Naive thymus-derived CD8-positive, alpha-beta T cell (primary cell): ENCODE measurements around the gene HOXD4. TPM values are rescaled to one million over a fixed set of nuclear protein-coding genes. Genes with fewer than 3 reads are reported as not detected.
A peak's percentile ranks its signal among the peaks of the same experiment; 100 is the strongest.

Source experiments
- ATAC-seq, 2 donors: fragments of 150-1000 bp; cut with Tn5 transposase in 1 of 2; sonication (Bioruptor Pico), chemical (Tn5 transposase) in 1 of 2; 1 replicate in 1 of 2; 2 replicates in 1 of 2; pipeline ENCODE4 v1.10.0; 2021; ENCODE audit warnings: mild to moderate bottlenecking in 2 of 2, moderate library complexity in 2 of 2
- POLR2A ChIA-PET: fragments of 350-600 bp; sonication (Branson Sonifier 250); formaldehyde crosslinking; loops from one replicate; lab custom pipeline; 2021; ENCODE audit warnings: antibody characterized with exemption; lab: Charles Lee
- DNase-seq, 10 donors: peaks; one replicate each; pipeline versions ENCODE4 v3.0.0 to v3.0.0-alpha.2; 2020 to 2022
- H3K27ac Mint-ChIP-seq, 10 donors: one replicate each; pipeline ENCODE4 v1.8.0; 2020 to 2022; ENCODE audit warnings: mild to moderate bottlenecking in 10 of 10, mixed read lengths in 10 of 10, moderate library complexity in 4 of 10, inconsistent platforms in 1 of 10
- H3K27me3 Mint-ChIP-seq, 5 donors: one replicate each; pipeline ENCODE4 v1.8.0; 2021 to 2022; ENCODE audit warnings: mixed read lengths in 5 of 5
- H3K36me3 Mint-ChIP-seq, 3 donors: one replicate each; pipeline ENCODE4 v1.8.0; 2020 to 2022; ENCODE audit warnings: mixed read lengths in 3 of 3, mild to moderate bottlenecking in 2 of 3, inconsistent platforms in 1 of 3
- H3K4me1 Mint-ChIP-seq, 4 donors: one replicate each; pipeline ENCODE4 v1.8.0; 2021 to 2022; ENCODE audit warnings: mixed read lengths in 4 of 4
- H3K4me3 Mint-ChIP-seq, 10 donors: one replicate each; pipeline ENCODE4 v1.8.0; 2020 to 2022; ENCODE audit warnings: mild to moderate bottlenecking in 10 of 10, mixed read lengths in 10 of 10, moderate library complexity in 6 of 10, inconsistent platforms in 1 of 10
- H3K9me3 Mint-ChIP-seq, 9 donors: one replicate each; pipeline ENCODE4 v1.8.0; 2020 to 2022; ENCODE audit warnings: mixed read lengths in 9 of 9, mild to moderate bottlenecking in 3 of 9, inconsistent platforms in 1 of 9, moderate library complexity in 1 of 9
- polyA plus RNA-seq, 3 donors: library from polyadenylated mRNA; unstranded; fragments of 300-500 nt; fragmentation: Illumina TruSeq; gene quantifications; one replicate each; pipeline ENCODE4 v1.2.3, GENCODE V29; 2021
- total RNA-seq, 8 experiments: library from RNA in 2 of 8; stranded (reverse) in 2 of 8; gene quantifications; one replicate each; pipeline ENCODE4 v1.2.3 and lab custom pipeline; 2021 to 2026

Gene HOXD4
- not detected for total RNA-seq
- not detected for polyA plus RNA-seq
- 0 to 0.26 (median 0) reads per million in 6 experiments for total RNA-seq (lab: John Stamatoyannopoulos, UW)

DNA sequence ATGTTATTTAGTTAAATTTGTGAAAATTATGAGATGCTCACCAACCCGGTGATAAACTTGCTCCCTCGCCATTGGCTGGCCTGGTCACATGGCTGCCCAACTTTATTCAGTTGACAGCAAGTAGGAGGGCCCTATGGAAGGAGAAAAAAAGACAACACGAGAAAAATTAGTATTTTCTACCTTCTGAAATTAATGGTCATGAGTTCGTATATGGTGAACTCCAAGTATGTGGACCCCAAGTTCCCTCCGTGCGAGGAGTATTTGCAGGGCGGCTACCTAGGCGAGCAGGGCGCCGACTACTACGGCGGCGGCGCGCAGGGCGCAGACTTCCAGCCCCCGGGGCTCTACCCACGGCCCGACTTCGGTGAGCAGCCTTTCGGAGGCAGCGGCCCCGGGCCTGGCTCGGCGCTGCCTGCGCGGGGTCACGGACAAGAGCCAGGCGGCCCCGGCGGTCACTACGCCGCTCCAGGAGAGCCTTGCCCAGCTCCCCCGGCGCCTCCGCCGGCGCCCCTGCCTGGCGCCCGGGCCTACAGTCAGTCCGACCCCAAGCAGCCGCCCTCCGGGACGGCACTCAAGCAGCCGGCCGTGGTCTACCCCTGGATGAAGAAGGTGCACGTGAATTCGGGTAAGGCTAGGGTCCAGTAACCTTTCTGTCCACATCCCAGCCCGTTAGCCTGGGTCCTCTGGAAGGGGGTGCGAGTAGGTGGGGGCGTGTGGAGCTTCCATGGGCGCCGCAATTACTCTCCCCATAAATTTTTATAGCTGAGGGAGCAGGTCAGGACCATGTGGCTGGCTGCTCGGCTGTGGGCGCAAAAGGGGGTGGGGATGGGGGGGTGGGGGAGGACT lies at the start of gene HOXD4:
Gene HOXD4, plus strand, starts transcription at position 109 of the 846 bp plus-strand sequence. Its CDS starts 84 bp downstream, at position 193.
- H3K27ac Mint-ChIP-seq: peak within 1 kb of the TSS in 2 of 10 donors; percentile 2 to 76

DNA sequence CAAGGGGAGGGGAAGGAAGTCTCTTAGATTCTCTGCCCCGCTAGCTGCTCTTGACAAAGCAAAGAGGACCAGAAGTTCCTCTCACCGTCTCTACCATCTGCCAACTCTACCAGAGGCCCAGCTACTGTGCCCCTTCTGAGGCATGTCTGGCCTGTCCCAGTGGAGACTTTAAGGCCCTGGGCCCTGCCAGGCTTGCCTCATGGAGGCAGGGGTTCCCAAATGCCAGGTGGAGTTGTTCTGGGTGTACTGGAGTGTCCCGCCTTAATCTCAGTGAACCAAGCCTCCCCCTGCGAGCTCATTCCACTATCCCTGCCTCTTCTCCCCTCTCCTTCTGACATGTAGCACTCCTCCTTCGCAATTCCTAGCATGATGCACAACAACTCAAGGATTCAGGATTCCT lies 49.5 kb upstream of the HOXD4 start:
- Mint-ChIP-seq H3K36me3 (peaks cover 2 to 16% (median 12%) of the 10 kb centered on the region in 3 donors), H3K4me1 (peaks cover 25 to 41% (median 32%) of the 10 kb centered on the region in 4 donors), H3K27ac (no peak overlapping the region), H3K27me3 (peaks cover 54 to 99% (median 84%) of the 10 kb centered on the region in 5 donors), H3K4me3 (no peak overlapping the region), H3K9me3 (peaks cover 0 to 7% (median 3%) of the 10 kb centered on the region in 9 donors)
- DNase-seq (peak in 1 of 10 donors; percentile 28), ATAC-seq (no peak)
- POLR2A ChIA-PET: no interaction called here

More for the DNA sequence above, at the start of gene HOXD4:
- Mint-ChIP-seq H3K4me3 (peak within 1 kb of the TSS in 3 of 10 donors; percentile 35 to 60 (median 54)), H3K4me1 (peaks cover 5 to 20% (median 11%) of the 10 kb centered on the region in 4 donors), H3K27me3 (peaks cover 53 to 96% (median 80%) of the 10 kb centered on the region in 5 donors), H3K9me3 (peaks cover 0 to 4% (median 0%) of the 10 kb centered on the region in 9 donors), H3K36me3 (no peaks in the 10 kb centered on the region)
- no peak for ATAC-seq
- no peak for DNase-seq
- POLR2A ChIA-PET: no interaction called here

DNA sequence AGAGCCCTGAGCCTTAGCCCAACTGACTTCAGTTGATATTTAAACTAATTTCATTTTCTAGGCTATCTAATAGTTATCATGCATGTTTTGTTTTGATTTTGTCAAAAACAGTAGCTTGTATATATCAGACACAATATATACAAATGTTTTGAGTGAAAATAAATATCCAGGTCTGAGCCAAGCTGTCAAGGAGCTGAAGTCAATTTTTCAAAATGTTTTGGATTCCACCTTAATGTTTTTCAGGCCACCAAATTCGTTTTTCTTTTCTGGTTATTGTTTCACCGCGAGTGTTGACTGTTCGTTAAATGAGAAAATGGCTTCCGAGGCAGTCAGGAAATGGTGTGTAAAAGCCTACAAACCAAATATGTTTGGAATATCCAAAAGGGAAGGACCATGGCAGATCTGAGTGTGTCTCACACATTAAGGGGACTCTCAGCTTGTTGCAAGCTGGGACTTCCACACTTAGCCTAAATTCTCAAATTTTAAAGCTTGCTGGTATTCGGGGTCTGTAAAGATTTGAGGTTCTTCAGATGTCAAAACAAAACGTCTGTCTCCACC lies 49.0 kb upstream of the HOXD4 start:
- Mint-ChIP-seq H3K27me3 (peaks cover 52 to 93% (median 80%) of the 10 kb centered on the region in 5 donors), H3K4me1 (peaks cover 24 to 37% (median 30%) of the 10 kb centered on the region in 4 donors), H3K27ac (no peak overlapping the region), H3K36me3 (peaks cover 2 to 16% (median 12%) of the 10 kb centered on the region in 3 donors), H3K4me3 (no peak overlapping the region), H3K9me3 (peaks cover 0 to 7% (median 3%) of the 10 kb centered on the region in 9 donors)
- POLR2A ChIA-PET: no interaction called here
- DNase-seq (no peak), ATAC-seq (no peak)

DNA sequence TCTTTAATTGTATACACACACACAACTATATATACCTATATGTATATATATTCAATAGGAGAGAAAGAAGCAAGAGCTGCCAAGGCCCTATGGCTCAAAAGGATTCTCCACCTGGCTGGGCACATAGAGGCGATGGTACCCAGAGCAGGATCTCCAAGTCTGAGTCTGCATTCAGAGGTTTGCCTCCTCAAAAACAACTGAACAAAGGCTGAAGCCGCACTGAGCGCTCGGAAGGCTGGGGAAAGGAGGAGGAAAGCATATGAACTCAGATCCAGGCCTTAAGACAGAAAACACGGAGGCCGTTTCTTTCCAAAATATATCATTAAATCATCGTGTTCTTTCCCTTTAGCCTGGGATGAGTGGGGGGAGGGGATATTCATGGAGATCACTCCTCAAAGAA lies 48.2 kb upstream of the HOXD4 start:
- ATAC-seq (no peak), DNase-seq (peak in 1 of 10 donors; percentile 10)
- POLR2A ChIA-PET: no interaction called here
- H3K4me1 Mint-ChIP-seq: peaks cover 19 to 30% (median 24%) of the 10 kb centered on the region in 4 donors
- peaks cover 47 to 85% (median 72%) of the 10 kb centered on the region in 5 donors for H3K27me3 Mint-ChIP-seq
- peak overlapping the region in 1 of 10 donors; percentile 26 for H3K4me3 Mint-ChIP-seq
- peak overlapping the region in 1 of 10 donors; percentile 53 for H3K27ac Mint-ChIP-seq
- H3K36me3 Mint-ChIP-seq: peaks cover 2 to 13% (median 12%) of the 10 kb centered on the region in 3 donors
- H3K9me3 Mint-ChIP-seq: peaks cover 0 to 7% (median 3%) of the 10 kb centered on the region in 9 donors

DNA sequence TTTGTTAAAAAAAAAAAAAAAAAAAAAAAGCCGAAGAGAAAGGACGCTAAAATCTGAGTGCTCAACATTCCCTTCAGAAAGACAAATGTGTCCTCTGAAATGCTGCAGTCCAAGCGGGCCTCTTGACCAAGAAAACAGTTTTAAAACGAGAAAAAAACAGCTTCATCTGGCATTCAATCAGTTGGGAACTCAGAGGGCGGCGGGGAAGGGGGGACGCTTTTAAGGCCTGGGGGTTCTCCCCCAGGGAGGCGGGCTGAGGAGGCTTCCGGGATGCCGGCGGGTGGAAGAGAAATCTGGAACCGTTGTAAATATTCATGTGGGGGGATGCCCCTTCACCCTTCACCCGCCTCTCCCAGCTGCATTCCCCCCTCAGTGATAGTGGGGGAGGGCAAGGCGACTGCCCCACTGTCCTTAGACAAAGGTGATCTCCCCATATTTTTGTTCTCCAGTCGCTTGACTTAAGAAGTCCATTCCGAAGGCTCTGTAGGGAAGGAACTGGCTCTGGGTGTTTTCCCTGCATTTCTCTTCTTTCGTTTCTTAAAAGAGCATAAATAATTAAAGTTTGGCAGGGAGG lies 47.5 kb upstream of the HOXD4 start:
- DNase-seq (peak in 1 of 10 donors; percentile 45), ATAC-seq (no peak)
- Mint-ChIP-seq H3K4me3 (peak overlapping the region in 4 of 10 donors; percentile 9 to 69 (median 38)), H3K27ac (no peak overlapping the region), H3K4me1 (peaks cover 19 to 33% (median 26%) of the 10 kb centered on the region in 4 donors), H3K36me3 (peaks cover 2 to 13% (median 12%) of the 10 kb centered on the region in 3 donors), H3K9me3 (peaks cover 0 to 11% (median 3%) of the 10 kb centered on the region in 9 donors), H3K27me3 (peaks cover 48 to 84% (median 74%) of the 10 kb centered on the region in 5 donors)
- POLR2A ChIA-PET: interaction anchor here (0.9 kb wide), 1 partner anchor 19 kb away, joined by 5 read pairs; no protein-coding TSS in a partner anchor

DNA sequence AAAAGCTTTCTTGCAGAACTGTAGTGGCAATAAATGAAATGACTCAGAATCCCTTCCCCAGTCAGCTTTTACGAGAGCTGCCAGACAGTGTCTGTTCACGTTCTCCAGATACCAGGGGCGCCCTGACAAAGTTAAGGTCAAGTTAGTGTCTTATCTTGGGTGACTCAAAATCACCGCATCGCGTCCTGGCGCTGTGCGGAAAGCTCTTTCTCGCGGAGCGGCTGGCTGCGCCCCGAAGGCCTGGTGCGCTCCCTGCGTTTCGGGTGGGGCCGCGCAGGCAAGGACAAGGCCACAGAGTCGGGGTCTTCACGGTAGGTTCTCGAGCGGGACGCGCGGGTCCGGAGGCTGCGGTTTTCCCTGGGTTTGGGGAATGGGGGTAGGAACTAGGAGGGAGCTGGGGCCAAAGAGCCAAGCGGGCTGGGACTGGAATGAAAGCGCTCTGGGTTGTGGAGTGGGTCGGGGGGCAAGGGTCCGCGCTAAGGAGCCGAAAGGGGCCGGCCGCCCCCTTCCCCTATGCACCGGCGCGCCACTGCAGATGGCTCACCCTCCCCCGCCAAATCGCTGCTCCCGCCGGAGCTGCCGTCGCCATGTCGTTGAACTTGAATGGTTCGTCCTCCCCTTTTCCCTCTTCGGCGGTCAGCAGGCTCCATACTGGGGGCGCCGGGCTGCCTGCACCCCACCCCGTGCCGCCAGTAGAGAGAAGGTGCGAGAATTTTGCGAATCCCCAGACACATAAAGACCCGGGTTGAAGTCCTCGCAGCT lies 46.9 kb upstream of the HOXD4 start:
- Mint-ChIP-seq H3K4me3 (peak overlapping the region in 7 of 10 donors; percentile 10 to 69 (median 45)), H3K9me3 (peaks cover 0 to 17% (median 4%) of the 10 kb centered on the region in 9 donors), H3K36me3 (peaks cover 2 to 19% (median 15%) of the 10 kb centered on the region in 3 donors), H3K27ac (peak overlapping the region in 1 of 10 donors; percentile 41), H3K27me3 (peaks cover 50 to 84% (median 74%) of the 10 kb centered on the region in 5 donors), H3K4me1 (peaks cover 21 to 39% (median 30%) of the 10 kb centered on the region in 4 donors)
- DNase-seq: peak in 1 of 10 donors; percentile 50
- ATAC-seq: no peak
- POLR2A ChIA-PET: interaction anchor here (0.6 to 0.9 kb wide), 2 partner anchors 20 to 29 kb away, joined by 3 to 5 read pairs; no protein-coding TSS in a partner anchor

DNA sequence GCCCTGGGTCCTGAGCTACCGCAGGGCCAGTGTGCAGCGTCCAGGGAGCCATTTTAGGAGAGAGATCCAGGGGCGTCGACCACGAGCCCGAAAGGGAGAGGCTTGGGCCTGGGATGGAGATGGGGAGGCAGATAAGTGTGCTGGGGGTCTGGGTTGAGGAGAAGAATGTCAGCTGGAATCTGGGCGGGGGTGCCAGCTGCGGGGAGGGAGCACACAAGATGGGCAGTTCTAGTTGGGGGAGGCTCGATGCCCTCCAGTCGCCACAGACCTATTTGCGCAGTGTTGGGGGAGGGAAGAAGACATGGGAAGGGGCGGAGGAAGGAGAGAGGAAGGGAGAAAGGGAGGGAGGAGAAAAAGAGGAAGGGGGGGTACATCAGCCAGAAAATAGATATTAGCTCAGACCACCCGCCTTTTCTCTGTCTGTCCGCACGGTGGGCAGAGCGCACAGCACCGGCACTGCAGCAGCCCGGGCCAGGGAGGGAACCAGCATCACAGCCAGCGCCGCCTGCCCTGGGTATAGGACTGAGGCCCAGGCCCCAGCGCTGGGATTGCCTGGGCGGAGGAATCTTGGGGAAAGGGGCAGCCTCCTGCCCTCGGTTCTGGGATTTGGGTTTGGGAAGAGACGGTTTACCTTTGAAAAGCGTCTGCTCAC lies 46.1 kb upstream of the HOXD4 start:
- POLR2A ChIA-PET: interaction anchor here (0.6 kb wide), 1 partner anchor 30 kb away, joined by 3 read pairs; no protein-coding TSS in a partner anchor
- Mint-ChIP-seq H3K27me3 (peaks cover 55 to 86% (median 78%) of the 10 kb centered on the region in 5 donors), H3K4me1 (peaks cover 21 to 41% (median 30%) of the 10 kb centered on the region in 4 donors), H3K27ac (peak overlapping the region in 2 of 10 donors; percentile 41 to 59), H3K4me3 (peak overlapping the region in 7 of 10 donors; percentile 13 to 81 (median 45)), H3K9me3 (peaks cover 0 to 20% (median 5%) of the 10 kb centered on the region in 9 donors), H3K36me3 (peaks cover 2 to 26% (median 18%) of the 10 kb centered on the region in 3 donors)
- DNase-seq (peak in 1 of 10 donors; percentile 13), ATAC-seq (no peak)

DNA sequence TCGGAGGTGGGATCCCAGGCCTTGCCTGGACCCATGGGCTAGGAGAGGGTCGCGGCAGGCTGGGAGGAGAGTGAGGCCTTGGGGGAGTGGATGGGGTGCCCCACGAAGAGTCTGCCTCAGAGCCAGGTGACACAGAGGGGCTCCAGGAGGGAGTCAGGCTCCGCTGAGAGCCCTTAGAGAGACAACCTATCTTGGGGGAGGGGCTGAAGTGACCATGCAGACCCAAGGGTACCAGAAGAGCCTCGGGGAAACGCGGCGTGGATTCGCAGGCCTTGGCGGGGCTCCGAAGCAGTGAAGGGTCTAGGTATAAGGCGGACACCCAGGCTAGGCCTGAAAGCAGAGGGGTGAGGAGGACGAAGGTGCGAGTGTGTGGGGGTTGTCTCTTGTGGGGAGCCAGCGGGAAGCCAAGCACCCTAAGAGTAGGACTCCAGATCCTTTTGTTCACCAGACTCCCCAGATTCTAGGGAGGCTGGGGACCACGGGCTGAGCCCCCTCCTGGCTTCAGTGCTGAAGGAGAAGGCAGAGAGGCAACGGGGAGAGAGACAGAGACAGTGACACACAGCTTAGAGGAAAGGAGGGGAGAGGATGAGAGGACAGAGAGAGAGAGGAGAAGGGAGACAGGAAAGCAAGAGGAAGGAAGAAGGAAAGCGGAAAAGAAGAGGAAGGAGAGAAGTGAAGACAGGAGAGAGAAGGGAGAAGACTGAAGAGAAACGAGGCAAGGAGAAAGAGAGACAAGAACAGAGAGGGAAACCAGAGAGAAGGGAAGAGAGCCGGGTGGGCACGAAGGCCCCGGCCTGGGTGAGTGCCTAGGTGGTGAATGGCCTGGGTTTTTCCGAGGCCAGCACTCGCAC lies 45.4 kb upstream of the HOXD4 start:
- POLR2A ChIA-PET: no interaction called here

DNA sequence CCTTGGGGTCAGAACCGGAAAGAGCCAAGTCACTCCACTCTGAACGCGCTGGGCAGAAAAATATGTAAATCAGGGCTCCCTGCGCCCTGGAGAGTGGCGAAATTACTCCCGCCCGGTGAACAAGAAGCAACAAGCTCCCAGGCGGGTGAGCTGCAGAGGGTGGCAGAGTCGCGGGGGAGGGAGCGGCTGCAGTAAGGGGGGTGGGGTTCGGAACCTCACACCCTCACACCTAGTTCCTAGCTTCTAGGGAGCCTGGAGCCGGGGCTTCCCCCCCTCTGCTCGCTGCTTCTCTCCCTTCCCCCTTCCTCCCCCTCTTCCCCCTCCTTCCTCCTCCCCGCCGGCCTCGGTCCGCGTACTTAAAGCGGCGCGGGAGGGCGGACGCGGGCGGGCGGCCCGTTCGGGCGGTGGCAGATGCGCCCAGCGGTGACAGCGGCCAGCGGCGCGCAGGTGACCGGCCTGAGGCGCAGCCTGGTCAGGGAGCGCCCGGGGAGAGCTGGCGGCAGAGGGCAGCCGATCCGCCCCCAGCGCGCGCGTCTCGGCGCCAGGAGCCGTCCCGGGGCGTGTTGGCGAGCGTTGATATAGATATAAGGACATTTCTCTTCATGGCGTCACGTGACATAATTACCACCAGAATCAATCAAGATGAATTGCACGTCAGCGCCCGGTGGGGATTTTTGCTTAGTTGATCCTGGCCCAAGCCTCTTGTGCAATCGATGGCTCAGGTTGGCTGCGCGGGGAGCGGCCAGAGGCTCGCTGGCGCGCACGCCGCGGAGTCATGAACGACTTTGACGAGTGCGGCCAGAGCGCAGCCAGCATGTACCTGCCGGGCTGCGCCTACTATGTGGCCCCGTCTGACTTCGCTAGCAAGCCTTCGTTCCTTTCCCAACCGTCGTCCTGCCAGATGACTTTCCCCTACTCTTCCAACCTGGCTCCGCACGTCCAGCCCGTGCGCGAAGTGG lies 44.5 kb upstream of the HOXD4 start, which contains the start of gene HOXD11:
Gene HOXD11, plus strand, starts transcription at position 700 of the 959 bp plus-strand sequence. Its CDS starts 76 bp downstream, at position 776.
- H3K36me3 Mint-ChIP-seq: peaks cover 2 to 29% (median 19%) of the 10 kb centered on the region in 3 donors
- H3K27ac Mint-ChIP-seq: peak within 1 kb of the TSS in 4 of 10 donors; percentile 41 to 92 (median 67)
- peaks cover 0 to 31% (median 5%) of the 10 kb centered on the region in 9 donors for H3K9me3 Mint-ChIP-seq
- POLR2A ChIA-PET: no interaction called here
- H3K4me3 Mint-ChIP-seq: peak within 1 kb of the TSS; percentile 40 to 88 (median 82)
- no peak for DNase-seq
- peaks cover 57 to 86% (median 77%) of the 10 kb centered on the region in 5 donors for H3K27me3 Mint-ChIP-seq
- H3K4me1 Mint-ChIP-seq: peaks cover 23 to 45% (median 29%) of the 10 kb centered on the region in 4 donors
- peak; percentile 22 to 46 for ATAC-seq

More for the DNA sequence above, 45.4 kb upstream of the HOXD4 start:
- H3K36me3 Mint-ChIP-seq: peaks cover 2 to 29% (median 18%) of the 10 kb centered on the region in 3 donors
- H3K4me1 Mint-ChIP-seq: peaks cover 21 to 41% (median 29%) of the 10 kb centered on the region in 4 donors
- peak overlapping the region in 4 of 10 donors; percentile 41 to 92 (median 67) for H3K27ac Mint-ChIP-seq
- peak in 1 of 10 donors; percentile 36 for DNase-seq
- ATAC-seq: peak in 1 of 2 donors; percentile 13
- peaks cover 60 to 86% (median 76%) of the 10 kb centered on the region in 5 donors for H3K27me3 Mint-ChIP-seq
- peak overlapping the region; percentile 54 to 88 (median 82) for H3K4me3 Mint-ChIP-seq
- peaks cover 0 to 25% (median 5%) of the 10 kb centered on the region in 9 donors for H3K9me3 Mint-ChIP-seq
